ENCODE results near the gene OR7D4. TPM values are rescaled to one million over a fixed set of nuclear protein-coding genes. Genes with fewer than 3 reads are reported as not detected.

The OR7D4 gene
- total RNA-seq, 1 donor from 2014 or later: not detected

DNA sequence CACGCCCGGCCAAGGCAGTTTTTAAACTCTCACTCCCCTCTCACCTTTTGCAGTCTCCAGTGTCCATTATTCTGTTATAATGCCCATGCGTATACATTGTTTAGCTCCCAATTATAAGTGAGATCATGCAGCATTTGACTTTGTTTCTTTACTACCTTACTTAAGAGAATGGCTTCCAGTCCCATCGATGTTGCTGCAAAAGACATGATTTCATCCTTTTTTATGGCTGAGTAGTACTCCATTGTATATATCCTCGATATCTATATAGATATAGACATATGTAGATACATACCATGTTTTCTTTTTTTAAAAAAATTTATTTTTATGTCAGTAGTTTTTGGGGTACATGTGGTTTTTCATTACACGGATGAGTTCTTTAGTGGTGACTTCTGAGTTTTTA, 32.2 kb downstream of the OR7D4 start:
- DNase-seq: no peak
- peaks cover 7% of the 10 kb centered on the region for H3K36me3 ChIP-seq
- no peak for TF ChIP-seq CTCF (IDR thresholded peaks at IDR 0.05; ENCODE audit: borderline replicate concordance)
- peaks cover under 1% of the 10 kb centered on the region for H3K27me3 ChIP-seq (ENCODE audit: low read depth)
- H3K4me1 ChIP-seq: no peaks in the 10 kb centered on the region
- no peak overlapping the region for H3K27ac ChIP-seq (replicated peaks)
- no peaks in the 10 kb centered on the region for H3K9me3 ChIP-seq (replicated peaks)
- intact Hi-C loops (cut with micrococcal nuclease): no loop called here
- no peak overlapping the region for H3K4me3 ChIP-seq

GRCh38 chr19:9183000-9183399, 36.4 kb downstream of the OR7D4 start:
- Histone ChIP-seq H3K9me3 (replicated peaks) (no peaks in the 10 kb centered on the region), H3K27ac (replicated peaks) (no peak overlapping the region), H3K27me3 (ENCODE audit: low read depth) (no peaks in the 10 kb centered on the region), H3K4me3 (no peak overlapping the region), H3K4me1 (no peaks in the 10 kb centered on the region), H3K36me3 (peaks cover 7% of the 10 kb centered on the region)
- DNase-seq: no peak
- TF ChIP-seq CTCF (IDR thresholded peaks at IDR 0.05; ENCODE audit: borderline replicate concordance): no peak
- intact Hi-C loops (cut with micrococcal nuclease): no loop called here

DNA sequence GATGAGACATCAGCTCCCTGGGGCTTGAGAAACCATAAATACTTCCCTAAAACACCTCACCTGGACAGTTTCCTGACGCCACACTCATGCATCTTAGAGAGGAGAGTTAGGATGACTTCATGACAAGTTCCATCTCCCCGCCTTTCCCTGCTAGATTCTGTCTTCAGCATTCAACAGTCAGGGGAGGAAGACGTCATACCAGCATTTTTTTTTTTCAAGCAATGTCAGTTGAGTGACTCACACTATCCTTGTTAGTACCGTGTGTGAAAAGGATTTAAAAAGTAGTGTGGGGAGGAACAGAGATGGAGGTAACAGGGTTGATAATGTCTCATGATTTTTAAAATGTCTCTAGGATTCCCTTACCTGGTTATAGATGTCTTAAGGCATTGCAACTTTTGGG, 40.5 kb downstream of the OR7D4 start, which contains the start of gene OR7D2:
Gene OR7D2 (plus strand): TSS at position 79 of the 400 bp plus-strand sequence. CDS start 6,803 bp downstream, outside the sequence.
- TF ChIP-seq CTCF (IDR thresholded peaks at IDR 0.05; ENCODE audit: borderline replicate concordance): no peak
- Histone ChIP-seq H3K36me3 (peaks cover 4% of the 10 kb centered on the region), H3K27ac (replicated peaks) (no peak within 1 kb of the TSS), H3K4me3 (no peak within 1 kb of the TSS), H3K4me1 (no peaks in the 10 kb centered on the region), H3K27me3 (ENCODE audit: low read depth) (no peaks in the 10 kb centered on the region), H3K9me3 (replicated peaks) (no peaks in the 10 kb centered on the region)
- DNase-seq: no peak
- intact Hi-C loops (cut with micrococcal nuclease): no loop called here

DNA sequence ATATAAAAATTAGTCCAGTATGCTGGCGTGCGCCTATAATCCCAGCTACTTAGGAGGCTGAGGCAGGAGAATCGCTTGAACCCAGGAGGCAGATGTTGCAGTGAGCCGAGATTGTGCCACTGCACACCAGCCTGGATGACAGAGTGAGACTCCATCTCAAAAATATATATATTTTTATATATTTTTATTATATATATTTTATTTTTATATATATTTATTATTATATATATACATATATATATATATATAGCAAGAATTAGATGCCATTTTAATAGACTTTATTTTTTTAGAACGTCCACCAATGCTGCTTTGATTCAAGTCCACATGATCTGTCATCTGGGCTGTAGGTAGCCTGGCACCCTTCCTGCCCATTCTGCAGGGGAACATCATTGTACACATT, 44.1 kb downstream of the OR7D4 start:
- Histone ChIP-seq H3K4me3 (no peak overlapping the region), H3K27me3 (ENCODE audit: low read depth) (no peaks in the 10 kb centered on the region), H3K4me1 (no peaks in the 10 kb centered on the region), H3K9me3 (replicated peaks) (no peaks in the 10 kb centered on the region), H3K27ac (replicated peaks) (no peak overlapping the region), H3K36me3 (peaks cover 6% of the 10 kb centered on the region)
- intact Hi-C loops (cut with micrococcal nuclease): no loop called here
- no peak for DNase-seq
- TF ChIP-seq CTCF (IDR thresholded peaks at IDR 0.05; ENCODE audit: borderline replicate concordance): no peak

DNA sequence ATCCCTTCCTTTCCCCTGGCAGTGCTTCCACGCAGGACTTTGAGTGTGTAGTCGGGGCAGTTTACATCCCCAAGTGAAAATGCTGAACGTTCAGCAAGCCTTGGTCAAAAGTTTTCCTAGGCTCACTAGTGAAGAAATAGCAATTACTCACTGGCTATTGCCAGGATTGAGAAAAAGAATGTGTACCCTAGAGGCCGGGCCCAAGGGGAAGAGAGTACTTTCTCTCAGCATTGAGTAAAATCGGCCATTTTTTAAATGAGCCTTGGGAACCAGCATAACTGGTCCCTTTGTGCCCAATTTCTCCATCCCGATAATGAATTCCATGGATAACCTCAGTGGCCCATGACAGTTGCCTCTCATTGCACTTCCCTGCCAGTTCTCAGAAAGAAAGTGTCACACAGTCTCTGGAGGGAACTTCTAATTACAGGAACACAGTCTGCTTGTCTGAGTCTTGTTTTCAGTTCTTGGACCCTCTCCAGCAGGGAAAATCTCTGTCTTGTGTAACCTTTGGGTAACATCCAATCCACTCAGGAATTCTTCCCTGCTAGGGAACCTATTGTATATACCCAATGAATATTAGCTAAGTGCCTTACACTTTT, 47.9 kb downstream of the OR7D4 start:
- Histone ChIP-seq H3K27ac (replicated peaks) (no peak overlapping the region), H3K4me3 (no peak overlapping the region), H3K4me1 (no peaks in the 10 kb centered on the region), H3K36me3 (peaks cover 6% of the 10 kb centered on the region), H3K27me3 (ENCODE audit: low read depth) (no peaks in the 10 kb centered on the region), H3K9me3 (replicated peaks) (no peaks in the 10 kb centered on the region)
- intact Hi-C loops (cut with micrococcal nuclease): no loop called here
- no peak for TF ChIP-seq CTCF (IDR thresholded peaks at IDR 0.05; ENCODE audit: borderline replicate concordance)
- no peak for DNase-seq

All from left ventricle myocardium inferior (tissue), 1 donor.